Endothelial cell (in vitro differentiated cells): ENCODE data around the gene FGF5. TPM values are rescaled to one million over a fixed set of nuclear protein-coding genes. Genes with fewer than 3 reads are reported as not detected.

Experiments used
- DNase-seq: peaks from one replicate; pipeline ENCODE4 v3.0.0; 2021; ENCODE audit warnings: low spot score
- H3K27ac Mint-ChIP-seq: one replicate; pipeline ENCODE4 v1.8.0; 2021; ENCODE audit warnings: mixed read lengths, inconsistent platforms; ENCODE audit not compliant: unreplicated experiment
- H3K27me3 Mint-ChIP-seq: one replicate; pipeline ENCODE4 v1.8.0; 2021; ENCODE audit warnings: mild to moderate bottlenecking, moderate library complexity, mixed read lengths, inconsistent platforms; ENCODE audit not compliant: unreplicated experiment
- H3K36me3 Mint-ChIP-seq: one replicate; pipeline ENCODE4 v1.8.0; 2021; ENCODE audit warnings: mild to moderate bottlenecking, low read depth, mixed read lengths, inconsistent platforms; ENCODE audit not compliant: unreplicated experiment
- H3K4me1 Mint-ChIP-seq: one replicate; pipeline ENCODE4 v1.8.0; 2021; ENCODE audit warnings: mild to moderate bottlenecking, mixed read lengths, inconsistent platforms; ENCODE audit not compliant: unreplicated experiment
- H3K4me3 Mint-ChIP-seq: one replicate; pipeline ENCODE4 v1.8.0; 2021; ENCODE audit warnings: mild to moderate bottlenecking, mixed read lengths, inconsistent platforms; ENCODE audit not compliant: unreplicated experiment
- H3K9me3 Mint-ChIP-seq: one replicate; pipeline ENCODE4 v1.8.0; 2021; ENCODE audit warnings: mixed read lengths, inconsistent platforms; ENCODE audit not compliant: unreplicated experiment
- total RNA-seq: library from RNA; stranded (reverse); fragmentation: NEBNext Ultra II Directional; extraction: Animal tissue kit (Norgen Biotek cat#: 25700); gene quantifications from one replicate; pipeline ENCODE4 v1.2.1, GENCODE V29; 2021; ENCODE audit not compliant: unreplicated experiment
- TF ChIP-seq, protein P1 (sequence below): fragments of 200-600 bp; sonication (generic); IDR thresholded peaks from one replicate; pipeline ENCODE4 v1.5.0; 2021; ENCODE audit warnings: antibody characterized with exemption; ENCODE audit not compliant: unreplicated experiment

Gene FGF5
- total RNA-seq, 1 donor from 2014 or later: not detected

DNA sequence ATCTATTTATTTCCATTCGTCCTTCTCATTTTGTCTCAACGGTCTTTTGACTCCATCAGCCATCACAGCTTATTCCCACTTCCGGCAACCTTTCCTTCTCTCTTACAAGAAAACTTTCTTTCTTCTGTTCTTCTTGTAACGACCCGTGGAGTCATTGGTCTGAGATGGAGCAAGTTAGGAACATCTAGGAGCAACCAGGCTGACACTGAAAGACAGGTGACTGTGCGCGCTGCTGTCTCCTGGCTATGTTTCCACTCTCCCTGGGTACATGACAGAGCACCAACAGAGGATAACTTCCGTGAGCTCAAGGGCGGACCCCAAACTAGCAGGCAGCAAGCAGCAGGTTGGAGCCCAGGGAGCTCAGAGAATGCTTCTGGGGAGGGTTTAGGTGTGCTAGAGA is 2.5 kb downstream of the FGF5 start:
- Mint-ChIP-seq H3K9me3 (no peaks in the 10 kb centered on the region), H3K27ac (no peak overlapping the region), H3K4me1 (peaks cover 33% of the 10 kb centered on the region), H3K36me3 (peaks cover 3% of the 10 kb centered on the region), H3K27me3 (peaks cover 40% of the 10 kb centered on the region), H3K4me3 (no peak overlapping the region)
- TF ChIP-seq, protein P1, sequence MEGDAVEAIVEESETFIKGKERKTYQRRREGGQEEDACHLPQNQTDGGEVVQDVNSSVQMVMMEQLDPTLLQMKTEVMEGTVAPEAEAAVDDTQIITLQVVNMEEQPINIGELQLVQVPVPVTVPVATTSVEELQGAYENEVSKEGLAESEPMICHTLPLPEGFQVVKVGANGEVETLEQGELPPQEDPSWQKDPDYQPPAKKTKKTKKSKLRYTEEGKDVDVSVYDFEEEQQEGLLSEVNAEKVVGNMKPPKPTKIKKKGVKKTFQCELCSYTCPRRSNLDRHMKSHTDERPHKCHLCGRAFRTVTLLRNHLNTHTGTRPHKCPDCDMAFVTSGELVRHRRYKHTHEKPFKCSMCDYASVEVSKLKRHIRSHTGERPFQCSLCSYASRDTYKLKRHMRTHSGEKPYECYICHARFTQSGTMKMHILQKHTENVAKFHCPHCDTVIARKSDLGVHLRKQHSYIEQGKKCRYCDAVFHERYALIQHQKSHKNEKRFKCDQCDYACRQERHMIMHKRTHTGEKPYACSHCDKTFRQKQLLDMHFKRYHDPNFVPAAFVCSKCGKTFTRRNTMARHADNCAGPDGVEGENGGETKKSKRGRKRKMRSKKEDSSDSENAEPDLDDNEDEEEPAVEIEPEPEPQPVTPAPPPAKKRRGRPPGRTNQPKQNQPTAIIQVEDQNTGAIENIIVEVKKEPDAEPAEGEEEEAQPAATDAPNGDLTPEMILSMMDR: no peak
- DNase-seq: no peak

DNA sequence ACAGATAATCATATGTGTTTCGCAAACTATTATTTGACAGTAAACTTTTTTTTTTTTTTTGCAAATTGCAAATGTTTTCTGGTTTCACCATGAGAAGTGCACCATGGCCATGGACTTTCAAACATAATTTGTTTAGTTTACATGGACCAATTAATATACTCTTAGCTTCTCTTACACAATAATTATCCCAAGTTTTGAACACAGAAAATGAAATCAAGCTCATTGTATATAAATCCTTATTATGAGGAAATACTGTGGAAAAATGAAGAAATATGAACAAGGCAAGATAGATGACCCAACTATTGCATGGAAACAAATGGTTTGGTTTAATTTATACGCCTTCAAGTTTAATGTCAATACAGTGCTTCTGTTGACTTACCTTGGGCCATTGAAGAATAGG is 3.9 kb downstream of the FGF5 start:
- TF ChIP-seq, protein P1: no peak
- Mint-ChIP-seq H3K27me3 (peaks cover 30% of the 10 kb centered on the region), H3K4me3 (no peak overlapping the region), H3K36me3 (peaks cover 3% of the 10 kb centered on the region), H3K4me1 (peaks cover 24% of the 10 kb centered on the region), H3K27ac (no peak overlapping the region), H3K9me3 (no peaks in the 10 kb centered on the region)
- DNase-seq: no peak

DNA sequence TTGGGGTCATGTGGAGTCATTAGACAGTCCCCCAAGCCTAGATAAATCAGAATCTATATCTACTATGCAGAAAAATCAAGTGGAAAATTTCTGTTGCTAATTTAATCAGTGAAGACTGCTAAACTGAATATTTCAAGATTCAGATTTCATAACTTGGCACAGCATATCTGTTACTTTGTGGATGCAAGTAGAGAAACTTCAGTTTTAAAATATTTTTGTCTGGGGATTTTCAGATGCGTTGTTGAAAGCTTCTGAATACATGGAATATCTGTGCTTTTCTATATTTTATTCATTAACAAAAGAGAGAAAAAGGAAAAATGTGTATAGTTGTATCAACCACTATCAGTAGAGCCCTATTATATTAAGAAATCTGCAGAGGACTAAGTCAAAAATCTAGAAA is 4.4 kb downstream of the FGF5 start:
- Mint-ChIP-seq H3K36me3 (peaks cover 3% of the 10 kb centered on the region), H3K9me3 (no peaks in the 10 kb centered on the region), H3K27me3 (peaks cover 26% of the 10 kb centered on the region), H3K4me1 (peaks cover 18% of the 10 kb centered on the region), H3K27ac (no peak overlapping the region), H3K4me3 (no peak overlapping the region)
- DNase-seq: no peak
- TF ChIP-seq, protein P1: no peak

DNA sequence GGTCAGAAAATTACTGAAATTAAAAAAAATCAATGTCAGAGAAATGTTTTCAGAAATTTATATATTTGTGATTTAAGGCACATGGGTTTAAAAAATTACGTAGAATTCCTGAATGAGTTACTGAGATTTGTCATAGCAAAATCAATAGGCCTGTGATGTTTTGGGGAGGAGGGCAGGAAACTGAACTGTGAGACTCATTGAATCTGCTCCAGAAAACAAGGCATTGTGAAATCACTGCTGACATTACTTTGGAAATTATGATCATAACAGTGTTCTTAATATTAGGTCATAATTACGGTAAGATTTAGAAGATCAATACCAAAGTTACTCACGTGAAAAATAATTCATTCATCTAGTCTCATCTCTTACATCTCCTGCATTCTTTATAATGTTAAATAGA is 5.3 kb downstream of the FGF5 start:
- Mint-ChIP-seq H3K4me3 (no peak overlapping the region), H3K27ac (no peak overlapping the region), H3K9me3 (no peaks in the 10 kb centered on the region), H3K27me3 (peaks cover 19% of the 10 kb centered on the region), H3K36me3 (peaks cover 2% of the 10 kb centered on the region), H3K4me1 (peaks cover 13% of the 10 kb centered on the region)
- no peak for DNase-seq
- TF ChIP-seq, protein P1: no peak

DNA sequence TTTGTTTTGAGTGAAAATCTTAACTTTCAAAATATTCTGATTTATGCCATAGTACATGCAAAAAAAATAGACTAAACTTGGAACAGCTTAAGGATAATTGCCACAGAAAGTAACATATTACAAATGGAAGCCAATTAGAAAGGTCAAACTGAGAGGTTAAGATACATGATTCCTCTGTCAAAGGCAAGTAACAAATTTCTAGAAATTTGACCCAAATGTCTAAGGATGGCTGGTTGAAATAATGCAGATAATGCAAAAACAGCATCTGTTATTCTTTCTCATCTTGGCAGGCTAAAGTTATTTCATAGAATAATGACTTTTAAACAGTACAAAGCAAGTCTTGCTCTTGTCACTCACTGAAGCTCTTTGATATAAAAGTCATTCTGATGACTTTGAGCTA is 10.5 kb downstream of the FGF5 start:
- Mint-ChIP-seq H3K36me3 (no peaks in the 10 kb centered on the region), H3K9me3 (no peaks in the 10 kb centered on the region), H3K27ac (no peak overlapping the region), H3K4me1 (no peaks in the 10 kb centered on the region), H3K4me3 (no peak overlapping the region), H3K27me3 (no peaks in the 10 kb centered on the region)
- DNase-seq: no peak
- TF ChIP-seq, protein P1: no peak
